OCI-LY7 (cell line): ENCODE measurements around the gene TGFB1. TPM values are rescaled to one million over a fixed set of nuclear protein-coding genes. Genes with fewer than 3 reads are reported as not detected.

ENCODE experiments used
- BruUV-seq: library from RNA; stranded (reverse); fragments of 400-500 nt; replicated peaks from 2 replicates; lab custom pipeline; 2021; lab: Mats Ljungman, UMichigan
- CTCF ChIA-PET: fragments of 300-600 bp; sonication (Branson Sonifier 250); formaldehyde crosslinking; loops from one replicate; lab custom pipeline; 2022; ENCODE audit warnings: antibody characterized with exemption; ENCODE audit not compliant: unreplicated experiment; lab: Charles Lee
- POLR2A ChIA-PET: fragments of 300-600 bp; sonication (Branson Sonifier 250); formaldehyde crosslinking; loops from one replicate; lab custom pipeline; 2022; ENCODE audit warnings: antibody characterized with exemption; lab: Charles Lee
- DNase-seq: peaks from one replicate; pipeline ENCODE4 v3.0.0-alpha.2; 2015; ENCODE audit warnings: low spot score
- H2AFZ ChIP-seq: fragments of 200-600 bp; sonication (generic), shearing (Covaris generic); 2 replicates; pipeline ENCODE4 v1.6.1; 2014; ENCODE audit warnings: mild to moderate bottlenecking, antibody characterized with exemption, low read length, moderate library complexity
- H3K27ac ChIP-seq: fragments of 200-600 bp; sonication (generic); 2 replicates; pipeline ENCODE4 v1.5.1; 2014; ENCODE audit warnings: mixed run types, low read depth, mild to moderate bottlenecking, moderate library complexity, low read length, inconsistent platforms; ENCODE audit not compliant: poor library complexity, severe bottlenecking
- H3K36me3 ChIP-seq: fragments of 200-600 bp; sonication (generic); 2 replicates; pipeline ENCODE4 v1.6.1; 2014; ENCODE audit warnings: mild to moderate bottlenecking, antibody characterized with exemption, low read length, moderate library complexity, mixed read lengths; ENCODE audit not compliant: insufficient read depth
- H3K4me1 ChIP-seq: fragments of 200-600 bp; sonication (generic); 2 replicates; pipeline ENCODE4 v1.5.1; 2014; ENCODE audit warnings: mild to moderate bottlenecking, low read length; ENCODE audit not compliant: insufficient read depth, poor library complexity, severe bottlenecking
- H3K4me2 ChIP-seq: fragments of 200-600 bp; sonication (generic); 2 replicates; pipeline ENCODE4 v1.6.1; 2014; ENCODE audit warnings: mild to moderate bottlenecking, low read length
- H3K4me3 ChIP-seq: fragments of 200-600 bp; sonication (generic); 2 replicates; pipeline ENCODE4 v1.5.1; 2014; ENCODE audit warnings: mild to moderate bottlenecking, low read depth, low read length; ENCODE audit not compliant: poor library complexity, severe bottlenecking
- H3K79me2 ChIP-seq: fragments of 200-600 bp; sonication (generic); 2 replicates; pipeline ENCODE4 v1.6.1; 2016; ENCODE audit warnings: low read depth, mild to moderate bottlenecking, low read length, moderate library complexity, mixed read lengths; ENCODE audit not compliant: insufficient read depth
- H3K9me2 ChIP-seq: fragments of 200-600 bp; sonication (generic); 2 replicates; pipeline ENCODE4 v1.6.1; 2016; ENCODE audit warnings: mild to moderate bottlenecking, low read length, mixed read lengths; ENCODE audit not compliant: insufficient read depth
- H3K9me3 ChIP-seq: fragments of 200-600 bp; sonication (generic); 2 replicates; pipeline ENCODE4 v1.6.1; 2014; ENCODE audit warnings: mild to moderate bottlenecking, mixed run types, low read length, mixed read lengths
- H4K20me1 ChIP-seq: fragments of 200-600 bp; sonication (generic); 2 replicates; pipeline ENCODE4 v1.6.1; 2014; ENCODE audit warnings: mild to moderate bottlenecking, antibody characterized with exemption, low read length, moderate library complexity, mixed read lengths; ENCODE audit not compliant: insufficient read depth
- CTCF ChIP-seq: fragments of 200-600 bp; sonication (generic); conservative IDR thresholded peaks from 2 replicates; pipeline ENCODE4 v1.5.1; 2014; ENCODE audit warnings: mild to moderate bottlenecking, antibody characterized with exemption, low read length, moderate library complexity, mixed read lengths
- EZH2phosphoT487 ChIP-seq: fragments of 200-600 bp; sonication (generic); IDR thresholded peaks from 2 replicates; pipeline ENCODE4 v1.6.1; 2018; ENCODE audit warnings: low read depth, borderline replicate concordance, mild to moderate bottlenecking, mixed run types, antibody characterized with exemption, low read length, moderate library complexity, mixed read lengths
- intact Hi-C: fragments of 100-400 bp; cut with micrococcal nuclease; formaldehyde crosslinking; loops from one replicate; pipeline ENCODE4 v1.10.0; 2022; ENCODE audit not compliant: unreplicated experiment
- total RNA-seq, 2 experiments: library from RNA; depleted of rRNA in 1 of 2; stranded (reverse); fragments of >200 nt in 1 of 2; shearing (Covaris generic) in 1 of 2; gene quantifications; 2 replicates each; pipeline ENCODE4 v1.2.3, GENCODE V29; 2014 to 2022

The TGFB1 gene
- total RNA-seq, 2 experiments from 2014 or later: 15.5 to 88.8 TPM

- H3K4me1 ChIP-seq: peaks cover 14% of the 10 kb centered on the region
Measured at GRCh38 chr19:41320568-41320967, 33.2 kb downstream of the TGFB1 start.

GRCh38 chr19:41320185-41320518, 33.6 kb downstream of the TGFB1 start:
- H3K4me2 ChIP-seq: no peak overlapping the region
- peaks cover 10% of the 10 kb centered on the region for H3K4me1 ChIP-seq
- TF ChIP-seq EZH2phosphoT487 (no peak), CTCF (no peak)
- H2AFZ ChIP-seq: no peak overlapping the region
- no peak overlapping the region for H3K4me3 ChIP-seq
- H3K27ac ChIP-seq: no peak overlapping the region
- no peaks in the 10 kb centered on the region for H3K9me2 ChIP-seq
- intact Hi-C loops: no loop called here
- POLR2A ChIA-PET: no interaction called here
- CTCF ChIA-PET: no interaction called here
- DNase-seq: no peak
- no peaks in the 10 kb centered on the region; the same call in 1 of the 2 replicates for H4K20me1 ChIP-seq
- H3K79me2 ChIP-seq: no peaks in the 10 kb centered on the region
- BruUV-seq: no TSS peak
- H3K36me3 ChIP-seq: peaks cover 84% of the 10 kb centered on the region
- H3K9me3 ChIP-seq: no peaks in the 10 kb centered on the region

More at GRCh38 chr19:41320568-41320967, 33.2 kb downstream of the TGFB1 start:
- H3K9me3 ChIP-seq: no peaks in the 10 kb centered on the region
- TF ChIP-seq CTCF (no peak), EZH2phosphoT487 (no peak)
- ChIA-PET POLR2A (no interaction called here), CTCF (no interaction called here)
- H3K79me2 ChIP-seq: no peaks in the 10 kb centered on the region
- DNase-seq: no peak
- no peak overlapping the region for H3K27ac ChIP-seq
- no peak overlapping the region for H3K4me2 ChIP-seq
- peaks cover 83% of the 10 kb centered on the region for H3K36me3 ChIP-seq
- no peaks in the 10 kb centered on the region; the same call in 1 of the 2 replicates for H4K20me1 ChIP-seq
- no peak overlapping the region for H3K4me3 ChIP-seq
- no peaks in the 10 kb centered on the region for H3K9me2 ChIP-seq
- no peak overlapping the region for H2AFZ ChIP-seq
- BruUV-seq: no TSS peak
- intact Hi-C loops: no loop called here

- H3K36me3 ChIP-seq: peaks cover 85% of the 10 kb centered on the region
- no peak for DNase-seq
- no peaks in the 10 kb centered on the region for H3K9me3 ChIP-seq
- H3K9me2 ChIP-seq: no peaks in the 10 kb centered on the region
- H3K4me3 ChIP-seq: no peak overlapping the region
- no peaks in the 10 kb centered on the region; the same call in 1 of the 2 replicates for H4K20me1 ChIP-seq
- BruUV-seq: no TSS peak
- no peak overlapping the region for H3K4me2 ChIP-seq
- no peak overlapping the region for H2AFZ ChIP-seq
- no peak for TF ChIP-seq EZH2phosphoT487
- no peak for TF ChIP-seq CTCF
- ChIA-PET POLR2A (no interaction called here), CTCF (no interaction called here)
- intact Hi-C loops: no loop called here
- peaks cover 5% of the 10 kb centered on the region for H3K4me1 ChIP-seq
- H3K79me2 ChIP-seq: no peaks in the 10 kb centered on the region
- no peak overlapping the region for H3K27ac ChIP-seq
Measured at GRCh38 chr19:41319500-41320184, 34.1 kb downstream of the TGFB1 start.
